Measurements from ENCODE around the gene SEMA5A.

The SEMA5A gene

DNA sequence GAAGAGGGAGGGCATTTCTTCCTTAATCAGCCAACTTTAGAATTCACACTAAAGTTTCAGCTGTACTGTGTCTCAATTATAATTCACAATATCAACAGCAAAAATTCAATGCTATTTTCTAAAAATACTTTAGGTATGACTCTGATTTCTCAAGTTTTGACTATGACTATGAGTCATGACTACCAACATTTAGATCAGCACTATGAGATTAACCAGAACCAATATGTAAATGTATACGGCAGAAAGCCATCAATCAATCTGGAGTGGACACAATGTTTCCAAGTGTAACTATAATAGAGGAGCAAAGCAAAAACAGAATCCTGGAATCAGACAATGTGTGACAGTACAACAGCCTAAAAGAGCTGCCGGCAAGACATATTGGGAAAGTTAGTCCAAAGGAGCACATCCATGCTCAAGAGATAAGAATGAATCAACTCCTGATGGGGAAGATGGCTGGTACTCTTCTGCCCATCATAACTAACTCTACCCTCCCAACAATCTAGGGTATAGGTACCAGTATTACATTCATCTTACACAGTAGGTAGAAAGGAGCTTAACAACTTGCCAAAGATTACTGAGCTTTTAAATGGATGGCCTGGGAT, 294.4 kb downstream of the SEMA5A start:
- DNase-seq = no peak

GRCh38 chr5:9249231-9249630, 296.6 kb downstream of the SEMA5A start:
- DNase-seq = peak; percentile 21

DNA sequence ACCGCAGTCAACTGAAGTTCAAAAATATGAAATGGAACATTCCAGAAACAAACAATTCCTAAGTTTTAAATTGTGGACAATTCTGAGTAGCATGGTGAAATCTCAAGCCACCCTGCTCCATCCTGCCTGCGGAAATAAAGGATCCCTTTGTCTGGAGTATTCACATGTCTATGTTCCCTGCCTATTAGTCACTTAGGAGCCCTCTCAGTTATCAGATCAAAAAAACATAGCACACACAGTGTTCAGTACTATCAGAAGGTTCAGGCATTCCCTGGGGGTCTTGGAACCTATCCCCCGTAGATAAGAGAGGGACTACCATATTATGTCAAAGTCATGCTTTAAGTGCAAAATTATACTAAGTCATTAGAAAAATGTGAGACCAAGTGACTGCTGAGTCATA, 300.8 kb downstream of the SEMA5A start:
- DNase-seq = no peak

DNA sequence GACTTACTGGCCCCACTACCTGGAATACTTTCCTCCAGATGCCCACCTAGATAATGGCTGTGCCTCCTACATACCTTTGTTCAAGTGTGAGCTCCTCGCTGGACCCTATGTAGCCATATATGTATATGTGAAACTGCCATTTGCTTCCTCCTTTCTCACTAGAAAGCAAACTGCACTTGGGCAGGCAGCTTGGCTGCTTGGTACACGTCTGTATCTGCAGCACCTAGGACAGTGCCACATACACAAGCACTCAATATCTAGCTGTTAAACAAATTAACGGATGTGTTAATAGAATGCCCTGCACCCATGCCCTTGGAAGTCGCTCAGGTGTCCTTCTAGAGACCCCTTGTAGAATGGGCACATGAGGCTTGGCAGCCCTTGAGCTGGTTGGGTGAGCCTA, 301.5 kb downstream of the SEMA5A start:
- no peak for DNase-seq

GRCh38 chr5:9241479-9242305, 304.2 kb downstream of the SEMA5A start:
- DNase-seq = no peak

GRCh38 chr5:9240431-9240830, 305.4 kb downstream of the SEMA5A start:
- DNase-seq = no peak

DNA sequence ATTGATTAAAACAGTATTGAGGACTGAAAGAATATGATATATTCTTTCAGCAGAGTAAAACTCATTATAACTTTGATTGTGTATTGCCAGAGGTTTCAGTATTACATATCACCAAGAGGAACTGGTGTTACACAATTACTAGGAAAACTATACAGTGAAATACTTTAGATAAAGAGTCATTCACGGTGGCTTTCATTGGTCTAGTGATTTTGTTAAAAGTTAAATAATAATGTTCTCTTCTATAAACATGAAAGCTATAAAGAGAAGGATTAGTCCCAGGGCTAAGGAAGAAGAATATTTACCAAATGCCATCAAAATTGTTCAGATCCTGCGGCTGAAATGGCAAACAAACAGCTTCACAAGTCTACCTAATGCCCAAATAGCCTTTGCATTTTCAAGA, 306.2 kb downstream of the SEMA5A start:
- DNase-seq = no peak

GRCh38 chr5:9239071-9239470, 306.8 kb downstream of the SEMA5A start:
- no peak for DNase-seq

GRCh38 chr5:9233712-9234111, 312.2 kb downstream of the SEMA5A start:
- no peak for DNase-seq

DNA sequence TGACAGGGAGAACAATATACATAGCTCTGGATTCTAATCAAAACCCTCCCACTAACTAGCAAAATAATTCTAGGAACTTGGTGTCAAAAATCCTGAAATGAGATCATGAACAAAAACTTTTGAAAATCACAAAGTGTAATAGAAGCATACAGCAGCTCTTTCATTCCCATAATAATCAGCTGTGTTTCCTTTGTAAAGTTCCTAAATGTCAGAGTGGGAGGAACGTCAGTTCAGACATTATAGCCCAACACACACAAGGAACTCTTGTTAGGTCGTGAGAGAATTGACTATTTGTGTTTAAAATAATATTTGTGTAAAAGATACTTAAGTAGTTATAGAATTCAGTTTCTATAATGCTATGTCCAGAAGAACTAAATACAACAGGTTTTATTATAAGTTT, 312.8 kb downstream of the SEMA5A start:
- no peak for DNase-seq

DNA sequence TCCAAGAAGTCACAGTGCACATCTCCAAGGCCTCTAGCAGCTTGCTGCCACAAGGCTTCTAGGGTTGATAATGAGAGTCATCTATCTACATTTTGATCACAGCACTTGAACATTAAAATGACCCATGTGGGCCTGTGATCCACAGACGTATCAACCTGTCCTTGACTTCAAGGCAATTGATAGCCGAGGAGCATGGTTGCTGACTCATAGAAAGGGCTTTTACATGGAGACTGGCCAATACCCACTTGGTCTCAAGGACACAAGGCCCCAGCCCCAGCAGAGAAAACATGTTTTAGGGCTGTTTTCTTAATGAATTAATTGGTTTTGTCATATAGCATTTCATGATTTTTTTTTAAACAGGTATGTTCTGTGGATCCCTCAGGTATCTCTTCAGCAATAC, 314.0 kb downstream of the SEMA5A start:
- no peak for DNase-seq

DNA sequence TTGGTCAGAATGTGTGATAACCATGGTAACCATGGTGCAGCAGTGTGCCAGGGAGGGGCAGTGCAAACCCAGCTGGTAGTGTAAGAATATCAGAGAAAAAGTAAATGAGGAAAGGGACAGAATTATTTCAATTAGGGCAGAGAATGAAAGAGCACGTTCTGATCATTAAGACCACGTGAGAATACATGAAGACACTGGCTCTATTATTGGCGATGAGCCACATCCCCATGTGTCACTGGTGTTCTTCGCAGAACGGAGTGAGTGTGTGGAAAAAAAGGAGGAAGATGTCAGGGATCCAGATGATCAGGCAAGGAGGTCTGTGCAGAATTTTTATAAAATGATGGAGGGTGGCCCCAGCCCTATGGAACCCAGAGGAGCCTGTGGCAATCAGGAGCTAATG, 315.5 kb downstream of the SEMA5A start:
- DNase-seq = no peak

DNA sequence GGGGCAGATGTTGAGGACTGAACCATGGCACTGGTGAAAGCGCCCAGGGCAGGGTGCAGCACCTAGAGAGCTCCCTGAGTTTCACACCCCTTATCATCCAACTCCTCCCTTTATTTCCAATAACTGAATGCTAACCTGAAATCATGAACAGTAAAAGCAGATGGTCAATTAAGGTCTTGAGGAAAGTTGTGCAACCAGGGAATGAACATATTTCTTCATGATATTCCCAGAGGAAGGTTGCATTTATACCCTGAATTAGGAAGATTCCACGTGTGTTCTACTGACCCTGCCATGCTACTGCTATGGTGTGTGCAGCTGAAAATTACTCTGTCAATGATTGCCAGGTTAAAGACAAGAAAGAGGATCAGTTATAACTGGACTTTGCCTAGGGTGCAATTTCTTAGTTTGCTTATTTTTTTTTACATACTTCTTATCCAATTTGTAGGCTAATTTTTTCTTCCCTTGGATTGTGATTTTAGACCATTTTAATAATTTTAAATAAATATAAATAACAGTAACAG, 319.8 kb downstream of the SEMA5A start:
- DNase-seq = no peak

DNA sequence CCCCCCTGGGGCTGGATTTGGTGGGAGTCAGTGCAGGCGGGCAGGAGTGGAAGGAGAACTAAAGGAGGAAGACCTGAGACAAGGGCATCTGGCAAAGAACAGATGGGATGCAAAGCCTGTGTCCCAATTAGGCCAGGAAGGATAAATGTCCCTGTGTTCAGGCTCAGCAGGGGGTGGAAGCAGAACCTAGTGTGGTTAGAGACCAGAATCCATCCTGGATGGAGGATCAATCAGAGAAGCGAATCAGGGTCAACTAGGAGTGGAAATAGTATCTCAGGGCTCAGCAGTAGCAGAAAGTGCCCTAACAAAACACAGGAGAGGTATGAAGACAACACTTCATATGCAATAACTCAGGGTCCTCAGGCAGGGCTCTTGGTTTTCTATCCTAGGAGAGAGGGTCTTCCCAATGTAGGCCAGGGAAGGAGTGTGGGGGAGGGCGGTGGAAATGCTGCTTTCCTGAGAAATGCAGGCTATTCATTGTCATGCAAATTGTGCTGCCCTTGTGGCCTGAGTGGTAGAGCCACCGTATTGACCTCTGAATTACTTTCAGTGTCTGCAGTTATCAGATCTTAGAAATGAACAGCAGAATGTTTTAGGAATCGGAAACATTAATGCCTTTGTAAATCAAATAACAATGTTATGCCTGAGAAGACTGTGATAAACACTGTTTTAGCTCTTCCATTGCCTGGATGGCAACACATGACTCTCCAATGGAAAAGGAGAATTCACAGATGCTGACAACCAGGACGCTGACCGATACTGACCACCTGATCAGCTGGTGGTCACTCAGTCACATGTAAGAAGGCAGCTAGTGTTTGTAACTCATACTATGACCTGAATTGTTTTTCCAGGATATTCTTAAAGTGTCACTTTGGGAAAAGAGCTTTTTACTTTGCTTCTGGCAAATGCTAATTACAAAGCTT, 323.6 kb downstream of the SEMA5A start:
- no peak for DNase-seq

DNA sequence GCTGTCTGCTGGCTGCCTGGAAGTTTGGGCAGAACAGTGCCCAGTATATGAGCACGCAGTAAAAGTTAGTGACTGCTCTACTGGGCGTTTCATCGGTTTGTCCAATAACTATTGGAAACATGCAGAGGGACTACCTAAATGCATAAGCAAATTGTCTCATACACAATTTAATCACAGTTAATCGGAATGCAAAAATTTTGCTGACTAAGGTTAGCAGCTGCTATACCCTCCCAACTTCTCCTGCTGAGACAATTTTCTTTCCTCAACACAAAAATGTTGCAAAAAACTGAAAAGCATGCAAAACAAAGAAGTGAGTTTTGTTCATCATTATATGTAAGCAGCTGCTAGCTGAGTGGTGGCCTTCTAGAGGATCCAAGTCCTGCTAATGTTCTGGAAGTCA, 327.5 kb downstream of the SEMA5A start:
- DNase-seq = no peak

DNA sequence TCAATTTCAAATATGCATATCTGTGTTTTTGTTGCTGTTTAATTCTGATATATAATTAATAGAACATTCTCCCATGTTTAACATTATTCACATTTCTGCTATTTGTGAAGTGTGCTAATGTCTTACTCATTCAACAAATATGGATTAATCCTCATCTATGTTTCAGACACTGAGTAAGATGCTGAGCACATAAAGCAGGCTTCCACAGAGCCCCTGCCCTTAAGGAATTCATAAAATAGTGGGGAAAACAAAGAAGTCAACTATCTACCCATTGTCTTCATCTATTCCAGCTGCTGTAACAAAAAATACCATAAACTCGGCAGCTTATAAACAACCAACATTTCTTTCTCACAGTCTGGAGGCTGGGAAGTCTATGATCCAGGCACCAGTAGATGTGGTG, 333.3 kb downstream of the SEMA5A start:
- DNase-seq = no peak

DNA sequence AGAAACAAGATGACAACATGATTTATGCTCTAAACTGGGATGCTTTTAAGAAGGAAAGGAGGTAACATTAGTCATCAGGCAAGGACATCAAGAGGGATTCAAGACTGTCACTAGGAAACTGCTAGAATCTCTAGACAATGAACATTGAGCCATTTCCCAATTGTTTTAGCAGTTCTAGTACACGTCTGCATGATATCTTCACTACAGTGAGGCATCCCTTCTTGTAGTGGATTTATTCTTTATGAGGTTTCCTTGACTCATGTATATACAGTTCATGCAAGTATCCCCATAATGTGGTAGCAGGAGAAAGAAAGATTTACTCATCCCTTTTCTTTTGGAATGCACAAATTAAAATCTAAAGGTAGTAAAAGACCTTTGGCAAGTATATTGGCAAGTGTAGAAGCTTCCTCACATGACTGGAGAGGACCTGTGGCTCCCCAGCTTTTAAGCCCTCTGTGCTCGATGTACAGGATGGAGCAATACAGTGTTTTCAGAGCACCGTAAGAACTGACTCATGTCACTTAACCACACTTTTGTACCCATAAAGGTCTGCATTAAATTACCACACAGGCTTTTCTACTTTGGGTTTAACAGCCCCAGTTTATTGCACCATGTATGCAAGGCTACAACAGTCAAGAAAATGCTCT, 335.9 kb downstream of the SEMA5A start:
- DNase-seq = no peak

- peak; percentile 50 for DNase-seq
Observed at GRCh38 chr5:9207817-9208418, 338.0 kb downstream of the SEMA5A start.

DNA sequence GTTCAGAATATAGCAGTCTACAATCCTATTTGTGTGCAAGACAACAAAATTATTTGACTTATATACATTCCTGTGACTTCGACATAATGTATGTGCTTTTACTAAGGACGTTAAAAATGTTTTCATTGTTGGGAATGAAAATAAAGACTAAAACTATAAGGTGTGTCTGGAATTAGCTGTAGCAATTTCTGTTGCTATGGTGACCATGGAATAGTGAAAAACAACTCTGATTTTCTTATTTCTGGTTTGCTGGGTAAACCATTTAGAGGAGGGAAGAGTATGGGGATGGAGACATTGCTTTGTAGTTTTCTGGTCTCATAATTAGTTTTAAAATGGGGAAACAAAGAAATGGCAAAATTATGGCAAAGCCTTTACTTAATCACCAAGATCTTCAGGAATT, 343.2 kb downstream of the SEMA5A start:
- DNase-seq = no peak

DNA sequence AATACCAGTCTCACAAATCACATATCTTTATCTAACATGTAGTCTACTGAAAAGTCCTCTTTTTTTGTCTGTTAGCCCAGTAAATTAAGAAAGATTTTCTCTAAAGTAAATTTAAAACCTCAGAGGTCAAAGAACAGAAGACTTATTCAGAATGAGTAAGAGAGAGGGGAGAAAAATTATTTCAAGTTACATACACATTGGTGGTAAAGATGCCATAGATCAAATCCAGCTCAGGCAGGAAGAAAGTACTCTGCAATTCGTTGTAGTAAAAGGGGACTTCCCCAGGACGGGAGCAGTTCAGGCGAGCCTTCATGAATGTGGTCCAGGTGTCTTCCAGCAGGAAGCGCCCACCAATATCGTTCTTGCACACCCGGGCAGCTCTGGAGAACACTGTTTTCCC, 344.1 kb downstream of the SEMA5A start:
- DNase-seq = no peak

DNA sequence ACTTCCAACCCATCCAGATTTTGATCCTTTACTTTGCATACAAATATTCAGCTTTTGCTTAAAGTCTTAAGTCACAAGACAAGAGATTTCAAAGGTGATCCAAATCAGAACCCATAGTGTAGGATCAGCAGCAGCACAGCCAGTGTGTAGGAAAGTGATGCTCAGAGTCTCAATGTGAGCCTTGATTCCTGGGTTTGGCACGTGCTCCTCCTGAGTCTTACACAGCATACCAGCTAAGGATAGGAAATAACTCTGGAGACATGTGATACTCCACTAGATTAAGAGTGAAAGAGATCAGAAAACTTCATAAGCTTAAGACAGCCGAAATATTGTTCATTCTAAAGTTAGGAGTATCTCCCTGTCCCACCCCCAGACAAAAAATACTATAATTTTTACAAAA, 344.9 kb downstream of the SEMA5A start:
- DNase-seq = no peak

DNA sequence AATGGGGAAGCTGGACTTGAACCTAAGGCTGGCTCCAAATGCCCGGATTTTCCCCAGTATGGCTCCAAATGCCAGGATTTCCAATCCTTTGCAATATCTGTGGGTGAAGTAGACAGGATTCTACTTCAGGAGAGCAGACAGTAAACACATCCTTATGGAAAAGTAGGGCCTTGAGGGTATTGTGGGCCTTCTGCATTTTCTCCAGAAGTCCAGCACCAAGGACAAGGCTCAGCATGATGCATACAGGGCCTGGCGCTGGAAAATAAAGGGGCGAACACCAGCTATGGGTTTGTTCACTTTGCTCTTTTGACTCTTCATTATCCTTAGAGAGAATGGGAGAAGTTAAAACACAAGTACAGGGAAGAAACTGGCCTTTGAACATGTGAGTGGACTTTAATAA, 347.5 kb downstream of the SEMA5A start:
- no peak for DNase-seq

GRCh38 chr5:9197881-9198260, 348.0 kb downstream of the SEMA5A start:
- no peak for DNase-seq
